Panc1 (cell line): ENCODE data around the gene KMT2C.

Source experiments
- CTCF ChIP-seq: fragments of 450-650 bp; IDR thresholded peaks from 2 replicates; pipeline ENCODE4 v1.5.1; 2017; ENCODE audit warnings: mild to moderate bottlenecking
- REST ChIP-seq, 2 experiments: IDR thresholded peaks; 2 replicates each; pipeline ENCODE4 v1.6.1; 2011 to 2012; ENCODE audit warnings: low read depth in 2 of 2, control low read depth in 1 of 2, low read length in 1 of 2, mild to moderate bottlenecking in 1 of 2, moderate library complexity in 1 of 2; ENCODE audit not compliant: insufficient read depth in 1 of 2
- SIN3A ChIP-seq: IDR thresholded peaks from 2 replicates; pipeline ENCODE4 v1.6.1; 2012; ENCODE audit warnings: low read depth, mild to moderate bottlenecking, low read length, moderate library complexity, borderline replicate concordance; ENCODE audit not compliant: insufficient read depth
- TCF7L2 ChIP-seq: IDR thresholded peaks from 2 replicates; pipeline ENCODE4 v1.6.1; 2011; ENCODE audit warnings: mild to moderate bottlenecking, low read depth, low read length, inconsistent platforms

GRCh38 chr7:152130658-152131590 is 304.9 kb downstream of the KMT2C start:
- TF ChIP-seq CTCF (no peak), REST (IDR thresholded peaks at IDR 0.05; ENCODE audit: insufficient read depth in 1 of 2, low read depth in 2 of 2, low read length in 1 of 2) (no peak), SIN3A (no peak), TCF7L2 (no peak)
